HG02759 (cell line): Measurements from ENCODE around the gene COPRS.
"Not testable (repeated sequence)": the region's sequence is repeated elsewhere in the genome, so short reads cannot be mapped to it uniquely, and the experiment has no call there.

ENCODE experiments used
- ATAC-seq: cut with Tn5 transposase; IDR thresholded peaks from one replicate; pipeline ENCODE4 v1.9.1; 2021; ENCODE audit warnings: mild to moderate bottlenecking, moderate library complexity; ENCODE audit not compliant: unreplicated experiment

Gene COPRS

DNA sequence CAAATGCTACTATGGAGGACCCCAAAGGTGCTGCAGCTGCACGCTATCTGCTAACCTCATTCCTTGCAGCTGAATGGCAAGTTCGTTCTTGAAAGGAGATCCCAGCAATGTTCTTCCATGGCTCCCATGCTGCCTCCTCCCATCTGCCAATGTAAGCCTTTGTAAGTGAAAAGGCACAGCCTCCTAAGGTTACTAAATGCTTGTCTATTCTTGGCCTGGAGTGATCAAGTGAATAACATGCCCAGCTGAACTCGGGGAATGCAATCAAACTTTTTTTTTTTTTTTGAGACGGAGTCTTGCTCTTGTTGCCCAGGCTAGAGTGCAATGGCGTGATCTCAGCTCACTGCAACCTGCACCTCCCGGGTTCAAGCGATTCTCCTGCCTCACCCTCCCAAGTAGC is 49.2 kb downstream of the COPRS start:
- not testable (repeated sequence) for ATAC-seq

DNA sequence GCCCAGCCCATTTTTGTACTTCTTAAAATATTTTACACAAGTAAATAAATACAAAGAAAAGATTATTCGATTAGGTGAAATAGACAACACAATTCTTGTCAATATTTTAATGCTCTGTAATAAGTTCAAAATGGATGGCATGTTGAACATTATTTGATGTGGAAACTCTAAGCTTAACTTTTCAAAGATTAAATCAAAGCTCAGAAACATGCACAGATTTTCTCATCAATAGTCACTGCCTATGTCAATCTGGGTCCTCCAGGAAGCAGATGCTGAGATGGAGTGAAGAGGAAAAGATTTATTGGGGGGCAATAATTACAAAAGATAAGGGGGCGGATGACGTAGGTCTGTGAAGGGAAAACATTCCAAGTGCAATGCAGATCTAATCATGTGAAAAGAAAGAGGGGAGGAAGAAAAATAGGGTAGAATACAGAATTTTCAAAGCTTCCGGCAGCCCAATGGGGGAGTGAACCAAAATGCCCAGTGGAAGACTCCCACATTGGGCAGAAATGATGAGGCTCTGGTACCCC is 50.5 kb downstream of the COPRS start:
- no peak for ATAC-seq

DNA sequence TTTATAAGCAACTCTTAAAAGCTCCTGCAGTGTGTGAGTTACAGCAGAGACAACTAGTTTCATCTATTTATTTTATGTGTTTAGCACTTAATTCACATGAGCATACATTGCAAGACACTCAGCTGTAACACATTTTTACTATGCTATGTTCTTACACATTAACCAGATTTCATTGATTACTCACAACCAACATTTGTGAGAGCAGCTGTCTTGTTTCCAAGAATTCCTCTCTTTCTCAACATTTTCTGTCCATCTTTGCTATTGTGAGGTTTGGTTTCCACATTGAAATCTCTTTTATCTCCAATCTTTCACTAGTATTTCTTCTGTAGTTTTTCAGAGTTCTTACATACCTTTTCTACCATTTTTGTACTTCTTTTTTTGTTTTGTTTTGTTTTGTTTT is 51.2 kb downstream of the COPRS start:
- no peak for ATAC-seq

DNA sequence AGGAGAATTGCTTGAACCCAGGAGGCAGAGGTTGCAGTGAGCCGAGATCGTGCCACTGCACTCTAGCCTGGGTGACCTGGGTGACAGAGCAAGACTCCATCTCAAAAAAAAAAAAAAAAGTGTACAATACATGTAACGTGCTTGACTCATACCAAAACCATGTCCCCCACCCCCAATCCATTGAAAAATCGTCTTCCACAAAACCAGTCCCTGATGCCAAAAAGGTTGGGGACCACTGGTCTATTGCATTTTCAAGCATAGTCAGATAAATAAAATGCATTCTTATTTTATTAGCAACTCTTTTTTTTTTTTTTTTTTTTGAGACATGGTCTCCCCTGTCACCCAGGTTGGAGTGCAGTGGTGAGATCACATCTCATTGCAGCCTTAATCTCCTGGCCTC is 52.1 kb downstream of the COPRS start:
- no peak for ATAC-seq

- ATAC-seq: no peak
Measured at GRCh38 chr17:31803494-31804213, 55.4 kb downstream of the COPRS start.

DNA sequence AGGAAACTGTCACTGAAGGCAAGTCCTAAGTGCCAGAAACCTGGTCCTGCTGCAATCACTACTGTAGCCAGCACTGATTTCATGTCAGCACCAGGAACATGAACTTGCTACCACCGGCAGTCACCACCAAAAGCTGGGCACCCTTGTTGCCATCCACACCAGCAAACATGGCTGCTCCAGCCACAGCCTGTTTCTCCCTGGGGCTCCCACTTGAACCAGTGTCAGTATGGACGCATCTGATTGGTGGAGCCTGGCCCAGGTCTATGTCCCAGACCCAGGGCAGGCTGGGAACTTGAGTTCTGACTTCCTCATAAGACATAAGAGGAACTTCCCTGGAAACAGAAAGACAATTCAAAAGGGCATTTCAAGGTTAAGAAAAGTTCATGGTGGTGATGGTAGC is 56.5 kb downstream of the COPRS start:
- no peak for ATAC-seq
